ENCODE measurements around the gene RNF44.
"Not testable (repeated sequence)": the region's sequence is repeated elsewhere in the genome, so short reads cannot be mapped to it uniquely, and the experiment has no call there.

The RNF44 gene

GRCh38 chr5:176515396-176515795, 21.8 kb downstream of the RNF44 start:
- DNase-seq, result no peak

- DNase-seq, result no peak
Observed at GRCh38 chr5:176514244-176514950, 22.8 kb downstream of the RNF44 start.

- DNase-seq, result no peak
Observed at GRCh38 chr5:176513788-176514187, 23.4 kb downstream of the RNF44 start.

- no peak for DNase-seq
Observed at GRCh38 chr5:176508603-176509002, 28.6 kb downstream of the RNF44 start.

DNA sequence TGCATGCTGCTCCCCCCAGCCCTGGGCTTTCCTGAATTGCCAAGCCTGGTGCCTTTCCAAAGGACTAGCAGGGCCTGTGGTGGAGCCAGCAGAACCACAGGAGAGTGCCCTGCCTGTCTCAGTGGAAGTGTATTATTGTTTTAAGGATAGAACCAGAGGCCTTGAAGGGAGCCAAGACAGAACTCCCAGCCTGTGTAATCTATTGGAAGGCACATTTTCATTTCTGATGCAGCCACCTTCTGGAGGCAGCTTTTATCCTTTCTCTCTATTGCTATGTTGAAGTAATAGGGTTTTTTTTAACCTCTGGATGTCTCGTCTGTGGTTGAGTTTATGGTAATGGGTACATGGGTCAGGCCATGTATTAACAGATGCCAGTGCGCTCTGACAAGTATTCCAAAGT, 29.3 kb downstream of the RNF44 start:
- no peak for DNase-seq

DNA sequence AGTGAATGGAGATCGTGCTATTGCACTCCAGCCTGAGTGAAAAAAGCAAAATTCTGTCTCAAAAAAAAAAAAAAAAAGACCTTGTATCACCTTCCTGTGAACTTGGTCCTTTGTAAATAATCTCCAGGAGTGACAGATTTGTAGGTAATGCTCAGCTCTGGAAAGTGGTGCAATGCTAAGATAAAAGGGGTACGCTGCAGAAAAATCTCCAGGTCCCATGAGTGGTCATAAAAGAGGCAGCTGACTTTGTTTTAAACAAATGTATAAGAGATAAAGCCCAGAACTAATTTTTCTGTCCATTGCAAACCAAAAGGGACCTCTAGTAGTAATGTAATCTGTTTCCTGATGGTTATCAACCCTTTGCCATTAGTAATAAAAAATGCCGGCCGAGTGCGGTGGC, 33.7 kb downstream of the RNF44 start:
- no peak for DNase-seq

DNA sequence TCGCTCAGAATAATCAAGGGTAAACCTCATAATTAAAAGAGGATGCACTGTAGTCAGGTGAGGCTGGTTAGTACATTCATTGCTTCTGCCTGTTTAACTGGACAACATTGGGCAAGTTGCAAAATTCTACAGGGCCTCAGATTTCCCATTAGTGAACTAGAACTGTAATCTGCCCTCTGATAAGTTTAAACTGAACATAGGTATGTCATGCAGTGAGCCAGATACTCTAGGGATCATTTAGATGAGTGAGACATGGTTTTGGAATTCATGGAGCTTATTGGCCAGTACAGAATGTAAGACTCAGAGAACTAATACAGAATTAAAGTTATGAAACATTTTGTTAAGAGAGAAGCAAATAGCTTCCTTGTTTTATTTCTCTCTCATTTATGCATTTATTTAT, 35.9 kb downstream of the RNF44 start:
- no peak for DNase-seq

DNA sequence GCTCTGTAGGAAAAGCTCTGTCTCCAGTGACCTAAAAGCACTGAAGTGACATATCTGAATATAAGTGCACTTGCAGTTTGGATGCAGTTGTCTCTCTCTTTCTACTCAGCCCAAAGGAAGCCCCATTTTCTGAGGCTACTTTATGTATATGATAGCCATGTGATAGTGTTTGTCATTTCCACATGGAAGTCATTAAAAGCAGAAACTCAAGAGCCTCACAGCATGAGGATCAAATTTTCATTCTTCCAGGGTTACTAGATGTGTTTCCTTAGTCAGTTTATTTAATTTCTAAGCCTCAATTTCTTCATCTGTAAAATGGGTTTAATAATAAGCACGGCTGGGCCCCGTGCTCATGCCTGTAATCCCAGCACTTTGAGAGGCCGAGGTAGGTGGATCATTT, 36.7 kb downstream of the RNF44 start:
- no peak for DNase-seq

- DNase-seq, result no peak
Observed at GRCh38 chr5:176499273-176499672, 37.9 kb downstream of the RNF44 start.

- no peak for DNase-seq
Observed at GRCh38 chr5:176497852-176498251, 39.4 kb downstream of the RNF44 start.

- DNase-seq, result no peak
Observed at GRCh38 chr5:176492431-176492830, 44.8 kb downstream of the RNF44 start.

DNA sequence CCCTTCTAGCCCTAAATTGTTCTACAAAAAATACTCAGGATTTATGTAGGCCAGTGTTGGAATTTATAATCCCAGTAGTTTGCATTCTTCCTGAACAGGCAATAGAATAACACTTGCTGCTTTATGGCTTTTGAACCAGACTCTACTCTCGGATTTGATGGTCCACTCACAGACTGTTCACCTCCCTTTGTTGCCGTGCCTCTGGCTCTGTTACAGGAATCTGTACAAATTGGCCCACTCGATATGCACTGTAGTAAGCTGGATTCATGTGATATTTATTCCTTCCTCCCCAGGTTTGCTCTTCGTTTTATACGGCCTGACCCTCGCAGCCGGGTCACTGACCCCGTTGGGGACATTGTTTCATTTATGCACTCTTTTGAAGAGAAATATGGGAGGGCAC, 45.3 kb downstream of the RNF44 start:
- DNase-seq, result no peak

DNA sequence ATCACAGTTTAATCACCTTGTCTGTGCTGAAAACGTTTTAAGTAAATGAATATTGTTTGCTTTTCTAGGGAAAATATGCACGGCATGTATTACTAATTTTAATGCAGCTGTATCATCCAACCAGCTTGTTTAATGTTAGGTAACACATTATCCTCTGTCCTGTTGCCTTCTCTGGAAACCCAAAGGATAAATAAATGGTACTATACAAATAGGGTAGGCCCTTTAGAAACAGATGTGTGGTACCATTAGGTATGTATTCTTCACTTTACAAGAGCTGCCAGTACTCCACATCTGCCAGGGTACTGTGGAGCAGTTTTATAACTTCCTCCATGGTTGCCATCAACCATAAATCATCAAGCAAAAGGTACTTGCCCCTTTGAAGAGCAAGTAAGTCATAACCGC, 46.1 kb downstream of the RNF44 start:
- DNase-seq, result no peak

DNA sequence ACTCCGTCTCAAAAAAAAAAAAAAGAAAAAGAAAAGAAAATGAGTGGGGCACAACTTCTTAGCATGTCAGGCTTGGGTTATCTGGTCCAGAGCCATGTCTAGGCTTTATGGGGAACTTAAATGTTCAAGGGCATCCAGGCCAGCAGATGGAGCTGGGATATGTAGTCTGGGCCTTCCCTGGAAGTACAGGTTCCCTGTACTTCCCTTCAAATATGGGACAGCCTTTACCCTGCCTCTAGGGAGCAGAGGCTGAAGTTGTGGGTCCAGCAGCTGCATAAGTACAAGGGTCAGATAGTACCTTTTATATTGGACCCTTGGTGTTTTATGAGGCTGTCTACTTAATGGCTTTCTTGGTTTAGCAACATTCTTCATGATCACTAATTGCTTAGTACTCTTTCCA, 46.9 kb downstream of the RNF44 start:
- DNase-seq, result no peak

DNA sequence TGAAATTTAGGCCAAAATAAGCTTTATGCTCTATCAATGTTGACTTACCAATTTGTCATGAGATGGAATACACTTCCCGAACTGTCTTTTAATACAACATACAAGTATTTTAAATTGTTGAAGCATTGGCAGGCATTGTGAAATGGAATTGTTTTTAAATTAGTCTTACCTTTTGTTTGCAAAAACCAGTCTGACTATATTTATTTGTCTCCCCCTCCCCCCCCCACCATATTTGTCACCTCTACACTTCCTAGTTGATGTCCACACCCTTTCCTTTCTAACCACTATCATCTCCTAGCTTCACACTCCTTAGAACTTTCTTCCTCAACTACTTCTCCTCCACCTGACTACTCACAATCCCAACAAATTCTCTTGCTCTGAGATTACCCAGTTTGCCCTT, 48.1 kb downstream of the RNF44 start:
- no peak for DNase-seq

DNA sequence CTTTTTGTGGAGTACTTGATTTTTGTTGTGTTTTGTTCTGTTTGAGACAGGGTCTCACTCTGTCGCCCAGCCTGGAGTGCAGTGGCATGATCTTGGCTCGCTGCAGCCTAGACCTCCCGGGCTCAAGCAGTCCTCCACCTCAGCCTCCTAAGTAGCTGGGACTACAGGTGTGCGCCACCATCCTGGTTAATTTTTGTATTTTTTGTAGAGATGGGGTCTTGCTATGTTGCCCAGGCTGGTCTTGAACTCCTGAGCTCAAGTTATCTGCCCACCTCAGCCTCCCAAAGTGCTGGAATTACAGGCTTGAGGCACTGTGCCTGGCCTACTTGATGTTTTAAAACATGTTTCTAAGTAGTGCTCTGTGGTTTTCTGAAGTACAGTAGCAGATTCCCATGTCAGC, 50.0 kb downstream of the RNF44 start:
- DNase-seq, result not testable (repeated sequence)

DNA sequence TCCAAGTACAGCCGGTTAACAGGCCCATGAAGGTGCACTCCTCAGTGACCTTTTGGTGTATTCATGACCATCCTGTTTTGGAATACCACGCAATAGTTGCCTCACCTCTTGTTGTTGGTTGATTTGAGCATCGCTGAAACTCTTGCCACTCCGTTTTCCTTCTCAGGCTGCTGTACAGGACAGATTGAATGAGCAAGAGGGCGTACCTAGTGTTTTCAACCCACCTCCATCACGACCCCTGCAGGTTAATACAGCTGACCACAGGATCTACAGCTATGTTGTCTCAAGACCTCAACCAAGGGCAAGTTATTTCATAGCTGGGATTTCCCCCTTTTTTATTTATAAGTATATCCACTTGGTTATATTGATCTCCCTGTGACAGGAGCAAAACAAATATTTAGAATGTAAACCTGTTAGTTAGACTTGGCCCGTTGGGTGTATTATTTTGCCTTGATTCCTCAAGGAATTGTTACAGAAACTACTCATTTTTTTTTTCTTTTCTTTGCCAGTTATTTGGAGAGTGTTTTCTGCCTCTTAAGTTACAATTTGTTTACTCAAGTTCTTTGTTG, 50.9 kb downstream of the RNF44 start:
- no peak for DNase-seq

DNA sequence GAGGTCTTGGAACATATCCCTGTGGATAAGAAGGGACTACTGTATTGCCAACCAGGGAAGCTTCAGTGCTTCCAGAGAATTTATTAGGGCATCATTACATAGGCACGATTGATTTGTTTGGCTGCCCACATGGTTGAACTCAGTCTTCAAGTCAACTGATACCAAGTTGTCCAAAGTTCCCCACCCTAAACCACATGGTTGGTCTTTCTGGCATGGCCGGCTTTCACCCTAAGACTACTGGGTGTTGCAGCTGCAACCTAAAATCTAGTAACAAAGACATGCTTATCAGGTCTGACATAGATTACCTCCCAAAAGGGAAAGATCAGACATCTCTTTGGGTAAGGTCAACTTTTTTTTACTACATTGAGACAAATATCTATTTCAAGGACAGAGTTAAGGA, 52.0 kb downstream of the RNF44 start:
- no peak for DNase-seq

- no peak for DNase-seq
Observed at GRCh38 chr5:176481711-176482110, 55.5 kb downstream of the RNF44 start.

Data from NCI-H2107 (cell line).